ENCODE measurements around the gene ZPBP.

- no peak for TF ChIP-seq POLR2AphosphoS5 (IDR thresholded peaks at IDR 0.05; ENCODE audit: low read depth, low read length)
- no peak for TF ChIP-seq CTCF (IDR thresholded peaks at IDR 0.05)
- TF ChIP-seq TCF7L2 (IDR thresholded peaks at IDR 0.05; ENCODE audit: low read depth, low read length) = no peak
- TF ChIP-seq REST (IDR thresholded peaks at IDR 0.05; ENCODE audit: insufficient read depth in 1 of 2, low read depth in 2 of 2, low read length in 1 of 2) = no peak
These were observed 24.0 kb downstream of the ZPBP start for GRCh38 chr7:50068850-50069551.

Measured in Panc1 (cell line).